HCEC 1CT (cell line): ENCODE results near the gene ATG16L1.
"Not testable (repeated sequence)": the region's sequence is repeated elsewhere in the genome, so short reads cannot be mapped to it uniquely, and the experiment has no call there.

Source experiments
- DNase-seq: peaks from one replicate; pipeline ENCODE4 v3.0.0-alpha.2; 2017

ATG16L1 gene

DNA sequence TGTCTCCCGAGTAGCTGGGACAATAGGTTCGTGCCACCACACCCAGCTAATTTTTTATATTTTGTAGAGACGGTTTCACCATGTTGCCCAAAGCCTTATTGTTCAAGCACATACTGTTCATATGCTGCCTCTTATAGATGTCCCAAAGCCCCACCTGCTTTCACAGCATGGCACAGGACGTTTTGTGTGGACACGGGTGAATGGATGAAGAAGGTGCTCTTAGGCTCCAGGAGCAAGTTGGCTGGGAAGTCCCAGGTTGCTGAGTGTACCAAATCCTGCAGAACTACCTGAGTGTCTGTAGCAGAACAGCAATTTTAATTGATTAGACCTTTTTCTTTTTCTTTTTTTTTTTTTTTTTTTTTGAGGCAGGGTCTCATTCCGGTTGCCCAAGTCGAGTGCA is 45.6 kb downstream of the ATG16L1 start:
- DNase-seq: no peak

DNA sequence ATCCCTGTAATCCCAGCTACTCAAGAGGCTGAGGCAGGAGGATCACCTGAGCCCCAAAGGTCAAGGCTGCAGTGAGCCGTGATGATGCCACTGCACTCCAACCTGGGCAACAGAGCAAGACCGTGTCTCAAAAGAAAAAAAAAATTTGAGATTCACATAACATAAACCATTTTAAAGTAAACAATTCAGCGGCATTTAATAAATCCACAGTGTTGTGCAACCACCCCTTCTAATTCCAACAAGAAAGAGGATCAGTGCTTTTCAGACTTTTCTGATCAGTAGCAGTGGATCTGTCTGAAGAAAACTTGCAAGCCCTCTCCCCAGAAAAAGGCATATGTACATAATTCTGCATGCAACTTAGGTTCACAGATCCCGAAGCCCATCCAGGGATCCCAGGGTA is 48.9 kb downstream of the ATG16L1 start:
- DNase-seq: no peak

DNA sequence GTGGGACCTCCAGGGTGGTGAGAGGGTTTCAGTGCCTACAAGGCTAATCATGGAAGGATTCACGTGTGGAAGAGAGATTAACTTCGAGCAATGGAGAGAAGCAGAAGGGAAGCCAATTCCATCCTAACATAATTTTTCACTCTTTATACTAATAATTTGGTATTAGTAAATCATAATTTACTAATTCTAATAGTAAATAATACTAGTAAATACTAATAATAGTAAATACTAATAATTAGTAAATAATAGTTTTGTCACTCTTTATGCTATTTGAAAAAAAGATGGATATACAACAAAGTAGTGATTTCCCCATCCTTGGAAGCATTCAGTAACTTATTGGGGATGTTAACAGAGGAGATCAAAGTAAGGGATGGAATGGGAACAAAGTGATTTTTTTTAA is 49.8 kb downstream of the ATG16L1 start:
- no peak for DNase-seq

DNA sequence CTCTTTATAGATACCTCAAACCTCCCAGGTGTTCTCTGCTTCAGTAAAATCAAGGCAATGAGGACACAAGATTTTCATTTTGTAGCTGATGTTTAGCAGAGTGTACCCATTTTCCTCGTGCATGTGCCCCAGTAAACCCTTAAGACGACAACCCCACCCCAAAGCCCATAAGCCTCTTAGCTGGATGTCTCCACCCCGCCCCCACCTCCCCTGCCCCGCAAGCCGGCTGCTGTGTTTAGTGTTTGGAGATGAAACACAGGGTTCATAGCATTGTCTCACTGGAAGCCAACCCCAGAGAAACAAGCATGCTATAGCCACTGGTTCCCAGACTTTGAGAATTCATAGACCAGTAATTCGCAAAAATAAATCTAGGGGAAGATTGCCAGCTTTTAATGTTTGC is 50.3 kb downstream of the ATG16L1 start:
- DNase-seq: no peak

DNA sequence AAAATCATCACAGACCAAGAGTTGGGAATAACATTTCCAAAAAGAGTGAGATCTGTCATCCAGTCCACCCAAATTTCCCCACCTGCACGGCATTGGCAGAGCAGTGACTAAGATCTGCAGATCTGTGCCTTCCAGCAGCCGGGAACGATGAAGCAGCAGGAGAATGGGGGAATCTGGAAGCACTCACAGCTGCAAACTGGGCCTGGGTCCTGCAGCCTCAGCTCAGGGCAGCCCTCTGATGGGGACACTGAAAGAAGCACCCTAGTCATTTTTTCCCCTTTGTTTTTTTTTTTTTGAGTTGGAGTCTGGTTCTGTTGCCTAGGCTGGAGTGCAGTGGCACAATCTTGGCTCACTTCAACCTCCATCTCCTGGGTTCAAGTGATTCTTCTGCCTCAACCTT is 51.8 kb downstream of the ATG16L1 start:
- DNase-seq: no peak

DNA sequence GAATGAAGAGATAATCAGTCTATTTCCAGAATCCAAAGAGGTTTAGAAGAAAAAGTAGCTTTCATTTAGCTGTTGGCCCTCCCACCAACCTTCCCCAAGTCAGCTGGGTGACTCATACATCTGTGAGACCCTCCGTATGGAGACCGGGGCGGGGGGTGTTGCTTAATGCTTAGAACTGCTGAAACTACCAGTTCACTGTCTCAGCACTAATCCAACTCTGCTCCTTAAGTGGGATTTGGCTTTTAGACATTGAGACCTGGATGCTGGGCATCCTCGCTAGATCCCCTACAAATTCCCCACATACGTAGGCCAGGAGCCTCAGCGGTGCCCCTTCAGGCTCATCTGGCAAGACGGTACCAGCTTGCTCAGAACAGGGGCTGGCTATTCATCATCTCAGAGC is 56.1 kb downstream of the ATG16L1 start, which contains the start of gene SAG:
Gene SAG (plus strand): TSS at position 252 of the 400 bp plus-strand sequence. CDS start 1,374 bp downstream, outside the sequence.
- DNase-seq: no peak

DNA sequence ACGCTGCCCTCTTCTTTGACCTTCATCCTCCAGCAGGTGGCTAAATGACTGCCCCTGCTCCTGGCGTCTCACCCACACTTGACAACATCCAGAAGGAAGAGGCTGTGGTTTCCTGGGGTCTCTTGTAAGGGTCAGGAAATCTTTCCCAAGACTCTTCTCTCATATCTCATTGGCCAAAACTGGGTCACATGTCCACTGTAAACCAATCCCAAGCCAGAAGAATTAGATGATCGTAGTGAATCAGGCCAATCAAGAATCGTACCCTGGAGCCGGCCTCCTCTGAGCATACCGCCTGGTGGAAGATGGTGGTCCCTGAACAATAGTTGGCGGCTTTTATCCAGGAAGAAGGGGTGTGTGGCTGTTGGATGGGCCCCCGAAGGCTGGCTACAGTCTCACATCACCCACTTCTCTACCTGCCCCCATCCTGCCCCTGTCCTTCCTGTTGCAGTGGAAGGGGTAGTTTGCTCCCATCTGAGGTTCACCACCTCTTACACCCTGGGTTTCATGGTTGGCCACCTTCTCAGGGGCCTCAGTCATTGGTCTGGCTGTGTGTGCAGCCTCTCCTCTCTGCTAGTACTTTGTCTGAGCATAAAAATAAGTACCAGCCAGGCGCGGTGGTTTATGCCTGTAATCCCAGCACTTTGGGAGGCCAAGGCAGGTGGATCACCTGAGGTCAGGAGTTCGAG is 59.9 kb downstream of the ATG16L1 start:
- DNase-seq: no peak

DNA sequence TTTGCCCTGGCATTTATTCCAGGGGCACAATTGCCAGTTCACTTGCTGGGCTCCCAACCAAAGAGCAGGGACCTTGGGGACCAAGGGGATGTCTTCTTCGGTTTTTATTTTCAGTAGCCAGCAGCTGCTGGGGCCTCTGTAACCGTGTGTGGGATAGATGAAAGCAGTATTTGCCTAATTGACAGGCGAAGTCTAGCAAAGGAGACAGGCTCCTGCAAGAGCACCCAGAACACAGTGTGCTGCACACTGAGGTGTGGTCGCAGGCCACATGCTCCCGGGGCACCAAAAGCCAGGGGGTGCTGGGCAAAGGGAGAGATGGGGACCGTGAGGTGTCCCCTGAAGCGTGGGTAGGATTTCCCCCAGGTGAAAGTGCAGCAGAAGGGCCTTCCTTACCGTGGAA is 61.4 kb downstream of the ATG16L1 start:
- DNase-seq: no peak

DNA sequence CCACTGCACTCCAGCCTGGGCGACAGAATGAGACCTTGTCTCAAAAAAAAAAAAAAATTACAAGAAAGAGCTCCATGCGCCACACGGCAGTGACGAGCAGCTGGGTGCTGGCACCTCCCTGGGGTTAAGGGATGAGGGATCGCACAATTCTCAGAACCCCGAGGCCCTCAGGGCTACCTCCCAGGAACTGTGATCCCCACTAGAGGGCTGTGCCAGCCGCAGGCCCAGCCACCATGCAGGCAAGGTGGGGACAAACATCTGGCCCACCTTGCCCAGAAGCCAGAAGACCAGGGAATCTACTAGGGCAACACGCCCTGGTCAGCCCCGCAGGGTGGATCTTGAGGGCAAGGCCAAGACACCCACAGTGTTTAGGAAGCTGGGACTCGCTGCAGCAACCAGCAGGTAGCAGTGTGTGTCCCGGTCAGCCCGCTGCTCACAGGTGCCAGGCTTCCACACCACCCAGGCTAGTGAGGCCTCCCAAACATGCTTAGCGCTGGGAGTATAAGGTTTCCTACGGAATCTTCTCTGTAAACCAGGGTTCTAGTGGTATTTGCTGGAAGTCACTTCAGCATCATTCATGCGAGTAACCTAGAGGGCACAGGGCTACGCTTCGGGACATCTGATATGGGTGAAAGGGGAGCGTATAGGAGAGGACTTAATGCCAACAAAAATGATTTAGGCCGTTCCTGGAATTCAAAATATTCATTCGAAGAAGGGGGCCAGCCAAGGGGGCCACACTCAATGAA is 62.9 kb downstream of the ATG16L1 start:
- DNase-seq: no peak

DNA sequence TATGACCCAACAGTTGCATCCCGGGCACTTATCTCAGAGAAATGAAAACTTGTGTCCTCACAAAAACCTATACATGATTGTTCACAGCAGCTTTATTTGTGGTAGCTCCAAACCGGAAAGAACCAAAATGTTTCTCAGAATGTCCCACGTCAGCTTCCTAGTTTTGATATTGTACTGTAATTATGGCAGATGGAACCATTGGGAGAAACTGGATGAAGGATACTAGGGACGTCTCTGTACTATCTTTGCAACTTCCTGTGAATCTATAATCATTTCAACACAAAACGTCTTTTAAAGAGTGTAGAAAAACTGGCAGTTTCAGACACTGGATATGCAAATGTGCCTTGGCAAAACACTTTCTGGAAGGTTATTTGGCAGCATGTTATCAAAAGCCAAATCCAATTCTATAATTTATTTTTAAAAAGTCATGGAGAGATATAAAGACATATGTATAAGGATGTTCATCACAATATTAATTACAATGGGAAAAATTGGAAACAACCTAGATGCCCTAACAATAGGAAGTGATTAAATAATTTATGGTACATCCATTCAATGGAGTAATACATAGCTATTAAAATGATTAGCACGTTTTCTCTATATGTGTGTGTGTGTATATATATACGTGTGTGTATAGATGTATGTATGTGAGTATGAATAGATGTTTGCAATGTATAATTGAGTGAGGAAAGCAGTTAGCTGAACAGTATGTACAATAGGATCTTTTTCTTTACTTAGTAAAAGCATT is 65.9 kb downstream of the ATG16L1 start:
- no peak for DNase-seq

DNA sequence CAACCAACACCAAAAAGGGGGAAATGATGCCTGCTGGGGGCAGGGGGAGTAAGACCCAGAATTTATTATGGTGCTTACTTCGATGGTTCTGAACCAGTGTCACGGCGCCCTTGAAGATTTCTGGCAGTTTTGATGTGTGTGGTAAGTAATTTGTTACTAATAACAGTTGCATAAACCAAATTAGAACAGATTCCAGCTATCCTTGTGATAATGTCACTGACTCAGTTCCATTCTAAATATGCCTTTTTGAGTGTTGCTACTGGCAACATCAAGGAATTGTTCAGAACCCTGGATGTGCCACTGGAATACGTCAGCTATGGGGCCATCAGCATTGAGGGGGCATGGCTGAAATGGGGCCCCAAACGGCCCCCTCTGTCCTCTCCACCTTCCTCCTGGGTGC is 67.8 kb downstream of the ATG16L1 start:
- no peak for DNase-seq

DNA sequence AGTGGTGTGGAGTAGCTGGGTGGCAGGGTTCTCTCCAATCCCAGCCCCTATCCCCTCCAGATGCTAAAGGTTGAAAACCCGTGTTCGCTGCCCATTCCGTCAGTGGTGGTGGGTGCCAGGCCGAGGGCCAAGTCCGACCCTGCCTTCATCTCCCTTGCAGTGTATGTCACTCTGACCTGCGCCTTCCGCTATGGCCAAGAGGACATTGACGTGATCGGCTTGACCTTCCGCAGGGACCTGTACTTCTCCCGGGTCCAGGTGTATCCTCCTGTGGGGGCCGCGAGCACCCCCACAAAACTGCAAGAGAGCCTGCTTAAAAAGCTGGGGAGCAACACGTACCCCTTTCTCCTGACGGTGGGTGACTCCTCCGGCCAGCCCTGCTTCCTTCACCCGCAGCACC is 69.0 kb downstream of the ATG16L1 start:
- DNase-seq: no peak

DNA sequence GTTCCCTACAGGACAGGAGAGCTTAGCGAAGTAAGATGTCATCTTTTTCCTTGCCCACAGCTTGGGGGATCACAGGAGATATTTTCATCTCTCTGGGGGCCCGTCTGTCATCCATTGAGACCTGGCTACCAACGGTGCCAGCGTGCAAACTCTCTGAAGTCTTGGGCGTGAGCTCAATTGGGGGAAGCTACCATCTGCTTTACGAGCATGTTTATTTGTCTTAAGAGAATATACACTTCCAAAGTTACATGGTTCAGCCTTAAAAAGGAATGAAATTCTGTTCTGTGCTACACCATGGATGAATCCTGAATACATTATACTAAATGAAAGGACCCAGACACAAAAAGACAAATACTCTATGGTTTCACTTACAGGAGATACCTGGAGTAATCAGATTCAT is 69.7 kb downstream of the ATG16L1 start:
- DNase-seq: no peak

DNA sequence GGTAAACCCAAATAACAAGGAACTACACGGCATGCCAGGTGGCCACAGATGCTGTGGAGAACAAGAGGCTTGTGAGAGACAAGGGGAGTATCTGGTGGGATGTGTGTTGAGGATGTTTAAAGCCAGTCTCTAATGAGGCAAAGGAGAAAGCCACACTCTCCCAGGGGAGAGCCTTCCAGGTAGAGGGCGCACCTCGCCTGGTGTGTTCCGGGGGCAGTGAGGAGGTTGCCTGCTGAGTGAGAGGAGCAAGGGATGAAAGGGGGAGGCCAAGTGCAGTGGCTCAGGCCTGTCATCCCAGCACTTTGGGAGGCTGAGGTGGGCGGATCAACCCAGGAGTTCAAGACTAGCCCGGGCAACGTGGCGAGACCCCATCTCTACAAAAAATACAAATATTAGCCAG is 72.4 kb downstream of the ATG16L1 start:
- no peak for DNase-seq

DNA sequence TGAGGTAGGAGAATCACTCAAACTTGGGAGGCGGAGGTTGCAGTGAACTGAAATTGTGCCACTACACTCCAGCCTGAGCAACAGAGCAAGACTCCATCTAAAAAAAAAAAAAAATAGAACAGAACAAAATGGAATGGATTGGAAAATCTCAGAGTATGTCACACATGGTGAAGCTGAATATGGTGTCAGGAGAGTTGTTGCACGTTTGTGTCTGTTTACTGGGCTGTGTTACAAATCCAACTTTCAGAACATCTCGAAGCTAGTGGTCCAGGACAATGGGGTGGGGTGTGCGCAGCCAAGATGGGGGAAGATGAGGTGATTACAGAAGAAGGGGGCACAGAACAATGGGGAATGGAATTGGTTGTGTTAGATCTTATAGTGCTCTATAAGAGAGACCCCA is 73.8 kb downstream of the ATG16L1 start:
- no peak for DNase-seq

DNA sequence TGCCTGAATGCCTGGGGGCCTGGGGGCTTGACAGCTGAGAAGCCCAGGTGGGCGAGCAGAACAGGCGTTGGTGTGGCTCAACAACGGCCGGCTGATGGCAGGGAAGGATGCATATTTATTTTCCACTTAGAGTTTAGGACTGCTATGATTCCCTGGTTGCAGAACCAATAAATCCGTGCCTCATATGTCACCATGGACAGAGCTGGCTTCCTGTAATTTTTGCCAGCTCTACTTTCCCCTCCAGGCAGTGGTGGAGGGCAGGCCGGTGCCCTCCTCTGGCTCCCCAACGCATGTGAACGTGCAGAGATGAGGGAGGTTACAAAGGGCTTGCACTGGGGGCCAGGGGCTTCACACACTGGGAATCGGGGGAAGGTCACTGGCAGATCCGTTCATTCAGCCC is 74.3 kb downstream of the ATG16L1 start:
- no peak for DNase-seq

DNA sequence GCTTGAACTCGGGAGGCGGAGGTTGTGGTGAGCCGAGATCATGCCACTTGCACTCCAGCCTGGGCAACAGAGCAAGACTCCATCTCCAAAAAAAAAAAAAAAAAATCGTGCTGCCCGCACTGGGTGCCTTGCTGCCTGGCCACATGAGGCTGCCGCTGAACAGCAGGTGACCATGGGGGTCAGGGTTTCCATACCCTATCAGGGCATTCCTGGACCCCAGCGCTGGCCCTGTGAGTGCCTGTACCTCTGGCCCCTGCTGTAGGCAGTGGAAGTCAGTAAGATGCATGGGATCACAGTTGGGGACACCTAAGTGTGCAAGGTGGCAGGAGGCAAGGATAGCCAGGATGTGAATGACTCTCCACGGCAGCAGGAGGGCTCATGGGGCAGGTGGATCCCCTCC is 75.0 kb downstream of the ATG16L1 start:
- DNase-seq: no peak

DNA sequence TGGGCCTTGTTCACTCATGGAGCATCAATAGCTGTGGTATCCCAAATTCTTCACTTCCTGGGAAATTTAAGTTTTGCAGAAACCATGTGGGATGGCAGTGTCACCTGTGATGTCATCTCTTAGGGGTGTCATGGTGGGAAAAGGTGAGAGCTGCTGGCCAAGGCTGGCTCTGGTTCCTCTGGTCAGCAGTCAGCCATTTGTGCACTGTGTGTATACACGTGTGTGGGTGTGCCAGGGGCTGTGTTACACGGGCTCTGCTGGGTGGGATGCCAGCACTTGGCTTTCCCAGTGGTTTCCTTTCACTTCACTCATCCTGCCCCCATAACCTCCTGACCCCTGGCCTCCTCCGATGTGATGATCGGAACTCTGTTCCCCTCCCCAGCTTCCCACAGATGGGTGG is 77.4 kb downstream of the ATG16L1 start:
- DNase-seq: no peak

DNA sequence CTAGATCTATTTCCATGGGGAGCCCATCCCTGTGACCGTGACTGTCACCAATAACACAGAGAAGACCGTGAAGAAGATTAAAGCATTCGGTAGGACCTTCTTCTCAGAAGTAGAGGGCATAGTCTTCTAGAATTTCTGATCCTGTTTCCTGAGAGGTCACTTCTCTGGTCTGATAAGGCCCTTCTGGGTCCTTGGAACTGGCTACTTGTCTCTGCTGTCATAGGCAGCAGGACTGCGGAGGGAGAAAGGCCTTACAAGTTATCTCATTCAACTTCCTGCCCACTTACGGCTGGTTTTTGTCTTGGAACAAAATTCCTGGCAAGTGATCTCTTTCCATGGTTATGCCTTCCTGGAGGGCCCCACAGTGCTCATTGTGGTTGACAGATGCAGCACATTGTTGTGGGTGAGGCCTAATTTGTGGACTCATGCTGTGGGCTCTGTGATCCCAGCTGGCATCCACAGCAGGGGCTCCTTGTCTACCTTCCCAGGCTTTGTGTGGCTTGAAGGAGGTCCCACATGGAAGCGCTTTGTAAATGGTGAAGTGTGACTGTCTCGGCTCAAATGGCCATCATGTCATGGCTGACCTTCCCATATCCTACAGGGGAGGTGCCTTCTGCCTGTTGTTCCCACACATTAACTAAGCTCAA is 78.1 kb downstream of the ATG16L1 start:
- no peak for DNase-seq

DNA sequence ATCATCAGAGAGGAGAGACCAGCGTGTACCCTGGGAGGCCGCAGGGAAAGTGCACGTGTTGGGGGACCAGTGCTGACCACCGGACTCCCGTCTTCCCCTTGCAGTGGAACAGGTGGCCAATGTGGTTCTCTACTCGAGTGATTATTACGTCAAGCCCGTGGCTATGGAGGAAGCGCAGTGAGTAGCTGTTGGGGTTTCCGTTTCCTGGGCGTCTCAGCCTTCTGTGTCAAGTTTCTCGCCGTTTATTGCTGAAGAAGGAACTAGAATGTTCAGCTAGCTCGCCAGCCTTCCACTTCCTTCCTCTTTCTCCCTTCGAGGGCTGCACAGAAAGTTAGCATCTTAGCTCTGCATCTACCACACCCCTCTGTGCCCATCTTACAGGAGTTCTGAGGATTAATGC is 80.1 kb downstream of the ATG16L1 start:
- no peak for DNase-seq

DNA sequence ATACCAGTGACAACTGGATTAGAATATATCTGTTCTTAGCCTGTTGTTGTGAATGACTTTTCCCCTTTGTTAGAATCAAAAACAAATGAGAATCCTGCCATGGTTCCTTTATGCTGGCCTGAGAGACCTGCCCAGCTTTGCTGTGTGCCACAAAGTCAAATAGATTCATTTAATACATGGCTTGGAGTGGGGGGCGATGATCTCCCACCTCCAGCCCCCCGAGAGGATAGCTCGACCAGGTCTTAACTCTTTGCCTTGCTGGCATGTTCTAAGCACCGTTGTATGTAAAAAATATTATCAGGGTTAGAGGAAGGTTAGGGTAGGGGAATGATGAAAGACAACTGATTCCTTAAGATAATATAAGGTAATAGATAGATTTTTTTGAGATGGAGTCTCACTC is 80.7 kb downstream of the ATG16L1 start:
- no peak for DNase-seq

DNA sequence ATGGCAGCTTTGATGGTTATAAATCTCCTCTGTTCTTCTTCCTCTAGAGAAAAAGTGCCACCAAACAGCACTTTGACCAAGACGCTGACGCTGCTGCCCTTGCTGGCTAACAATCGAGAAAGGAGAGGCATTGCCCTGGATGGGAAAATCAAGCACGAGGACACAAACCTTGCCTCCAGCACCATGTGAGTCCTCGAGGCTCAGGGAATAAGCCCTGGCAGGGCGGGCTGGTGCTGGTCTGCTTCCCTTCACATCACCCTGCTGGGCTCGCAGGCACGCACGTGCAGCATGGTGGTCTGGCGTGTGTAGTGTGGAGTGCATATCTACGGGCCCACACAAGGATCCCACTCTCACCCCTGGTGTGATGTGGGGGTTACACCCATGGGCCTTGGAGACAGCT is 83.4 kb downstream of the ATG16L1 start:
- DNase-seq: no peak

DNA sequence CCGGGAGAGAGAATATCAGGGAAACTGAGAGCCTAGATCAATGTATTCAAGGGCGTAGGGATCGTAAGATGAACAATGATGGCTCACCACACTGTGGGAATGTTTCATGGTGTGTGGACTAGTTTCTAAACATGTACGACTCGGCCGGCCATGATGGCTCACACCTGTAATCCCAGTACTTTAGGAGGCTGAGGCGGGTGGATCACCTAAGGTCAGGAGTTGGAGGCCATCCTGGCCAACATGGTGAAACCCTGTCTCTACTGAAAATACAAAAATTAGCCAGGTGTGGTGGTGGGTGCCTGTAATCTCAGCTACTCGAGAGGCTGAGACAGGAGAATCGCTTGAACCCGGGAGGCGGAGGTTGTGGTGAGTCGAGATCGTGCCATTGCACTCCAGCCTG is 84.6 kb downstream of the ATG16L1 start:
- DNase-seq: not testable (repeated sequence)

DNA sequence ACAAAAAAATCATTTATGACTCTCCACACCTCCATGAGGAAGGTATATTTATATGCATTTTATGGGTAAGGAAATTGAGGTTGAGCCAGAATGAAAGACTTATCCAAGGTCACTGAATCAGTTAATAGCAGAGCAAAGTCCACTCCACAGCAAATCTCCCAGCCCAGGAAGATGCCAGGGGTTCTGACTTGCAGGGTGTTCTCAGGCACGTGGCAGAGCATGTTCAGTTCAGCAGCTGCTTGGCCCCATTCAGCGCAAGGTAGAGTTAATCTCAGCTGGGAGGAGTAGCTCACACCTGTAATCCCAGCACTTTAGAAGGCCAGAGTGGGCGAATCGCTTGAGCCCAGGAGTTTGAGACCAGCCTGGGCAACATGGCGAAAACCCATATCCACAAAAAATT is 85.1 kb downstream of the ATG16L1 start:
- no peak for DNase-seq
